ENCODE data around the gene ALDH1A3.

The ALDH1A3 gene

GRCh38 chr15:100958326-100959065 is 78.9 kb downstream of the ALDH1A3 start:
- no peak for DNase-seq

GRCh38 chr15:100959066-100960050 is 79.7 kb downstream of the ALDH1A3 start:
- DNase-seq, result no peak
